ENCODE data around the gene MSX2. TPM values are rescaled to one million over a fixed set of nuclear protein-coding genes. Genes with fewer than 3 reads are reported as not detected.

Gene MSX2
- total and polyA plus RNA-seq, 3 donors from 2014 or later: 15.8 to 39.2 (median 37.7) TPM

GRCh38 chr5:174680901-174681565, 43.3 kb upstream of the MSX2 start:
- Histone ChIP-seq H3K4me3 (no peak overlapping the region), H3K4me1 (no peaks in the 10 kb centered on the region), H3K36me3 (ENCODE audit: low read depth, missing control alignments) (no peaks in the 10 kb centered on the region), H3K27me3 (no peaks in the 10 kb centered on the region), H3K9me3 (no peaks in the 10 kb centered on the region), H3K27ac (no peak overlapping the region)
- intact Hi-C loops (cut with DNase I; ENCODE audit: low total_unique reads): no loop called here
- WGBS, 2 donors: 88 to 89% methylated on average over 7 of the region's 7 CpGs
- TF ChIP-seq CTCF (IDR thresholded peaks at IDR 0.05): no peak
- no peak for TF ChIP-seq POLR2A (IDR thresholded peaks at IDR 0.05)
- DNase-seq: no peak

- TF ChIP-seq POLR2A (IDR thresholded peaks at IDR 0.05): no peak
- TF ChIP-seq CTCF (IDR thresholded peaks at IDR 0.05): no peak
- no peaks in the 10 kb centered on the region for H3K4me1 ChIP-seq
- no peaks in the 10 kb centered on the region for H3K27me3 ChIP-seq
- no peak overlapping the region for H3K27ac ChIP-seq
- H3K9me3 ChIP-seq: no peaks in the 10 kb centered on the region
- DNase-seq: no peak
- intact Hi-C loops (cut with DNase I; ENCODE audit: low total_unique reads): no loop called here
- no peak overlapping the region for H3K4me3 ChIP-seq
- no peaks in the 10 kb centered on the region for H3K36me3 ChIP-seq (ENCODE audit: low read depth, missing control alignments)
Measured at GRCh38 chr5:174687503-174687902, 36.9 kb upstream of the MSX2 start.

GRCh38 chr5:174688441-174689354, 35.7 kb upstream of the MSX2 start:
- Histone ChIP-seq H3K36me3 (ENCODE audit: low read depth, missing control alignments) (no peaks in the 10 kb centered on the region), H3K27me3 (no peaks in the 10 kb centered on the region)
- intact Hi-C loops (cut with DNase I; ENCODE audit: low total_unique reads): no loop called here

GRCh38 chr5:174690271-174690670, 34.1 kb upstream of the MSX2 start:
- no peaks in the 10 kb centered on the region for H3K9me3 ChIP-seq
- H3K27me3 ChIP-seq: no peaks in the 10 kb centered on the region
- intact Hi-C loops (cut with DNase I; ENCODE audit: low total_unique reads): no loop called here
- H3K36me3 ChIP-seq (ENCODE audit: low read depth, missing control alignments): no peaks in the 10 kb centered on the region
- peak; percentile 61 for DNase-seq
- H3K4me3 ChIP-seq: no peak overlapping the region
- H3K4me1 ChIP-seq: no peaks in the 10 kb centered on the region
- 27 to 31% methylated on average over 7 to 8 of the region's 8 CpGs for WGBS, 2 donors
- H3K27ac ChIP-seq: no peak overlapping the region
- TF ChIP-seq POLR2A (IDR thresholded peaks at IDR 0.05): no peak
- TF ChIP-seq CTCF (IDR thresholded peaks at IDR 0.05): no peak

More at GRCh38 chr5:174688441-174689354, 35.7 kb upstream of the MSX2 start:
- DNase-seq: no peak
- H3K4me1 ChIP-seq: no peaks in the 10 kb centered on the region
- H3K9me3 ChIP-seq: no peaks in the 10 kb centered on the region
- TF ChIP-seq CTCF (IDR thresholded peaks at IDR 0.05) (no peak), POLR2A (IDR thresholded peaks at IDR 0.05) (no peak)
- no peak overlapping the region for H3K27ac ChIP-seq
- 16 to 18% methylated on average over 30 of the region's 30 CpGs for WGBS, 2 donors
- H3K4me3 ChIP-seq: no peak overlapping the region
